Breast epithelium (tissue), 4 donors: ENCODE measurements around the gene AFAP1. TPM values are rescaled to one million over a fixed set of nuclear protein-coding genes. Genes with fewer than 3 reads are reported as not detected.
A peak's percentile ranks its signal among the peaks of the same experiment; 100 is the strongest.

Experiments
- DNase-seq, 2 donors: peaks; one replicate each; pipeline ENCODE4 v3.0.0-alpha.2; 2019; ENCODE audit warnings: low spot score in 2 of 2
- H3K27ac ChIP-seq, 2 donors: fragments of 200-600 bp; sonication (generic) in 1 of 2; one replicate each; pipeline ENCODE4 v1.5.1; 2016 to 2019; ENCODE audit warnings: mild to moderate bottlenecking in 1 of 2
- H3K27me3 ChIP-seq, 2 donors: fragments of 200-600 bp; sonication (generic) in 1 of 2; one replicate each; pipeline versions ENCODE4 v1.5.1 to v1.6.0; 2017 to 2019; ENCODE audit warnings: control low read depth in 1 of 2, mild to moderate bottlenecking in 1 of 2
- H3K36me3 ChIP-seq: fragments of 200-600 bp; one replicate; pipeline ENCODE4 v1.5.1; 2019
- H3K4me1 ChIP-seq, 2 donors: fragments of 200-600 bp; sonication (generic); one replicate each; pipeline ENCODE4 v1.5.1; 2016 to 2019; ENCODE audit warnings: control low read depth in 1 of 2
- H3K4me3 ChIP-seq, 3 donors: fragments of 200-600 bp; sonication (generic); 1 replicate in 2 of 3; 2 replicates in 1 of 3; pipeline ENCODE4 v1.5.1; 2016 to 2019; ENCODE audit warnings: mild to moderate bottlenecking in 3 of 3, moderate library complexity in 2 of 3
- H3K9me3 ChIP-seq, 2 donors: fragments of 200-600 bp; sonication (generic) in 1 of 2; one replicate each; pipeline ENCODE4 v1.5.1; 2016 to 2019; ENCODE audit warnings: control low read depth in 1 of 2
- POLR2A ChIP-seq: fragments of 450-650 bp; IDR thresholded peaks from one replicate; pipeline ENCODE4 v1.6.1; 2016; ENCODE audit warnings: antibody characterized with exemption, mild to moderate bottlenecking, moderate library complexity
- POLR2AphosphoS5 ChIP-seq, 3 donors: sonication (generic); formaldehyde crosslinking; IDR thresholded peaks; one replicate each; pipeline ENCODE4 v1.6.1; 2017; ENCODE audit warnings: antibody characterized with exemption in 3 of 3
- intact Hi-C: fragments of 100-400 bp; cut with DNase I; formaldehyde crosslinking; loops from one replicate; pipeline ENCODE4 v1.15.1; 2023; ENCODE audit warnings: low total_unique reads
- total RNA-seq, 3 donors: library from RNA; depleted of rRNA; stranded (reverse); fragments of >200 nt; gene quantifications; one replicate each; pipeline ENCODE4 v1.1.0, GENCODE V29; 2016
- TF ChIP-seq, protein P1 (sequence below), 3 donors: fragments of 450-650 bp; IDR thresholded peaks; one replicate each; pipeline ENCODE4 v1.5.1; 2016 to 2017; ENCODE audit warnings: antibody characterized with exemption in 3 of 3, mild to moderate bottlenecking in 3 of 3, moderate library complexity in 3 of 3

Gene AFAP1
- total RNA-seq, 3 donors from 2014 or later, result 14.5 to 21.6 (median 16.6) TPM

DNA sequence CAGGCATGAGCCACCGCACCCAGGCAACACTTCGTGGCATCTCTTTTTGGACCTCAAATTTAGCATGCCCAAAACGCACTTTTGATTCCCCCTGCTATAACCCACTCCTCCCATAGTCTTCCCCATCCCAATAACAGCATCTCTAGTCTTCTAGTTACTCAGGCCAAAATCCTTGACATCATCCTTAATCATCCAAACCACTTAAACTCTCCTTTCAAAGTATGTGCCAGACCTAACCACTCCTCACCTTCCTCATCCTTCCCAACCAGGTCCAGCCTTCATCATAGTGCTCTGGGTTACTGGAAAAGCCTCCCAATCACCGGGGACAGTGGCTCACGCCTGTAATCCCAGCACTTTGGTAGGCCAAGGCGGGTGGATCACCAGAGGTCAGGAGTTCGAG, 41.9 kb downstream of the AFAP1 start:
- TF ChIP-seq, protein P1, sequence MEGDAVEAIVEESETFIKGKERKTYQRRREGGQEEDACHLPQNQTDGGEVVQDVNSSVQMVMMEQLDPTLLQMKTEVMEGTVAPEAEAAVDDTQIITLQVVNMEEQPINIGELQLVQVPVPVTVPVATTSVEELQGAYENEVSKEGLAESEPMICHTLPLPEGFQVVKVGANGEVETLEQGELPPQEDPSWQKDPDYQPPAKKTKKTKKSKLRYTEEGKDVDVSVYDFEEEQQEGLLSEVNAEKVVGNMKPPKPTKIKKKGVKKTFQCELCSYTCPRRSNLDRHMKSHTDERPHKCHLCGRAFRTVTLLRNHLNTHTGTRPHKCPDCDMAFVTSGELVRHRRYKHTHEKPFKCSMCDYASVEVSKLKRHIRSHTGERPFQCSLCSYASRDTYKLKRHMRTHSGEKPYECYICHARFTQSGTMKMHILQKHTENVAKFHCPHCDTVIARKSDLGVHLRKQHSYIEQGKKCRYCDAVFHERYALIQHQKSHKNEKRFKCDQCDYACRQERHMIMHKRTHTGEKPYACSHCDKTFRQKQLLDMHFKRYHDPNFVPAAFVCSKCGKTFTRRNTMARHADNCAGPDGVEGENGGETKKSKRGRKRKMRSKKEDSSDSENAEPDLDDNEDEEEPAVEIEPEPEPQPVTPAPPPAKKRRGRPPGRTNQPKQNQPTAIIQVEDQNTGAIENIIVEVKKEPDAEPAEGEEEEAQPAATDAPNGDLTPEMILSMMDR (IDR thresholded peaks at IDR 0.05), result no peak
- no peak for TF ChIP-seq POLR2A
- TF ChIP-seq POLR2AphosphoS5 (IDR thresholded peaks at IDR 0.05), result no peak
- DNase-seq, result no peak
- no peaks in the 10 kb centered on the region for H3K36me3 ChIP-seq
- no peaks in the 10 kb centered on the region for H3K9me3 ChIP-seq
- no peaks in the 10 kb centered on the region for H3K27me3 ChIP-seq
- no peak overlapping the region for H3K27ac ChIP-seq
- no peak overlapping the region for H3K4me3 ChIP-seq
- no peaks in the 10 kb centered on the region for H3K4me1 ChIP-seq
- intact Hi-C loops, result no loop called here

DNA sequence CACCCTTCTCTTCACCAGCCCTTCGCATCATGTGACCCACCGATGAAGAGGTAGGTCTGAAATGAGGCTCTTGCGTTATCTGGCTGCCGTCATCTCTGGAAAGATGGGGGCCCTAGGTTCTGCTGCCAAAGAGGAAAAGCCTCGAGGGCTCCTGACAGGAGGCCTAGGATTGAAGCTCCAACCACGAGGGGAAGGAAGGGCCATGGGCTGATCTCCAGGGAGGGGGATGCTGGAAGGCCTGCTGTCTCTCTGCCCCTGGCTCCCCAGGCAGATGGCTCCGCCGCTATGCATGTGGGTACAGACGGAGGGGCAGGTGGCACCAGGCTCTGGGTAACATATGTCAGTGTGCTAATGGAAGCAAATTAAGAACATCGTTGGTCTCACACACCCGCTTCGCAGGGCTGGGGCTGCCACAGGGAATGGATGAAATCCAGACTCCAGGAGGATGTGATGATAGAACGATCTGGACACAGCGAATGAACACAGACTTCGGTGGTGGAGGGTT, 44.9 kb downstream of the AFAP1 start:
- H3K9me3 ChIP-seq, result no peaks in the 10 kb centered on the region
- TF ChIP-seq POLR2A, result no peak
- TF ChIP-seq, protein P1 (IDR thresholded peaks at IDR 0.05), result no peak
- TF ChIP-seq POLR2AphosphoS5 (IDR thresholded peaks at IDR 0.05), result no peak
- no peaks in the 10 kb centered on the region for H3K36me3 ChIP-seq
- H3K27ac ChIP-seq, result peak overlapping the region; percentile 70 to 76
- intact Hi-C loops, result no loop called here
- no peak for DNase-seq
- no peaks in the 10 kb centered on the region for H3K27me3 ChIP-seq
- H3K4me1 ChIP-seq, result no peaks in the 10 kb centered on the region
- peak overlapping the region in 2 of 3 donors; percentile 4 to 33 for H3K4me3 ChIP-seq

DNA sequence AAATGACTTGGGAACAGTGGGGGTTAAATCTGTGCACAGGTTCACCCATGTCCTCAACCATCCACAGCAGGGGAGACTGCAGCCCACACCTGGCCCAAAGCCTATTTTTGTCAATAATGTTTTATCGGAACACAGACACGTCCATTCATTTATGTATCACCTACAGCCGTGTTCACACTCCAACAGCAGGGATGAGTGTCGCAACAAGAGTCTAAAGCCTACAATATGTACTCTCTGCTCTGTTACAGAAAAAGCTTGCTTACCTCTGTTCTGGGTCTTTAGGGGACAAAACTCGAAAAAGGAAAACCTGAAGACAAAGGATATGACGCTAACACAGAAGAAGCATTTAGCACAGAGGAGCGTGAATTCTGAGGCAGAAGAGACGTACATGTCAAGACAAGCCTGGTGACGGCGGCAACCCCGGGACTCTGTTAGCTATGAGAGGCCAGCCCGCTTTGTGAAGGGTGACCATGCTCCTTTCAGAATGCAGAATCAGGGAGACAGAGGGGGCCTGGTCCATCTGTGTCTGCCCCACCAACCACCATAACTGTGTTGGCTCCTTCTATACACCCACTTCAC, 45.5 kb downstream of the AFAP1 start:
- Histone ChIP-seq H3K36me3 (no peaks in the 10 kb centered on the region), H3K4me3 (peak overlapping the region in 2 of 3 donors; percentile 4 to 33), H3K4me1 (no peaks in the 10 kb centered on the region), H3K27me3 (no peaks in the 10 kb centered on the region), H3K9me3 (peaks cover 0 to under 1% of the 10 kb centered on the region in 2 donors), H3K27ac (peak overlapping the region; percentile 70 to 76)
- no peak for TF ChIP-seq POLR2A
- TF ChIP-seq, protein P1 (IDR thresholded peaks at IDR 0.05), result no peak
- no peak for TF ChIP-seq POLR2AphosphoS5 (IDR thresholded peaks at IDR 0.05)
- DNase-seq, result no peak
- intact Hi-C loops, result no loop called here

DNA sequence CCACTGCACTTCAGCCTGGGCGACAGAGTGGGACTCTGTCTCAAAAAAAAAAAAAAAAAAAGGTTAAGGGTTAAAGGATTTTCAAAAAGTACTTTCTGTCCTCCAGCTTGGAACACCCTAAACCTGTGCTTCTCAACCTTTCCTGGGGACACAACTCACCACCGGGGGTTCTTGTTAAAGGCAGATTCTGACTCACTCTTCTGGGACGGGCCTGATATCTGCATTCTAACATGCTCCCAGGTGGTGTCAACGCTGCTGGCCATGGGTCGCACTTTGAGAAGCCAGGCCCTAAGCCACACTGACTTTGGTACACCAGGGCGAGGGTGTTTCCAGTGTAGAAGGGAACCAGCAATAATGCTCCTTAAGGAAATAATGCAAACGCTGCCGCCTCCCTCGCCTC, 46.1 kb downstream of the AFAP1 start:
- DNase-seq, result no peak
- H3K9me3 ChIP-seq, result peaks cover 0 to 7% of the 10 kb centered on the region in 2 donors
- no peak for TF ChIP-seq POLR2A
- TF ChIP-seq POLR2AphosphoS5 (IDR thresholded peaks at IDR 0.05), result no peak
- TF ChIP-seq, protein P1 (IDR thresholded peaks at IDR 0.05), result no peak

DNA sequence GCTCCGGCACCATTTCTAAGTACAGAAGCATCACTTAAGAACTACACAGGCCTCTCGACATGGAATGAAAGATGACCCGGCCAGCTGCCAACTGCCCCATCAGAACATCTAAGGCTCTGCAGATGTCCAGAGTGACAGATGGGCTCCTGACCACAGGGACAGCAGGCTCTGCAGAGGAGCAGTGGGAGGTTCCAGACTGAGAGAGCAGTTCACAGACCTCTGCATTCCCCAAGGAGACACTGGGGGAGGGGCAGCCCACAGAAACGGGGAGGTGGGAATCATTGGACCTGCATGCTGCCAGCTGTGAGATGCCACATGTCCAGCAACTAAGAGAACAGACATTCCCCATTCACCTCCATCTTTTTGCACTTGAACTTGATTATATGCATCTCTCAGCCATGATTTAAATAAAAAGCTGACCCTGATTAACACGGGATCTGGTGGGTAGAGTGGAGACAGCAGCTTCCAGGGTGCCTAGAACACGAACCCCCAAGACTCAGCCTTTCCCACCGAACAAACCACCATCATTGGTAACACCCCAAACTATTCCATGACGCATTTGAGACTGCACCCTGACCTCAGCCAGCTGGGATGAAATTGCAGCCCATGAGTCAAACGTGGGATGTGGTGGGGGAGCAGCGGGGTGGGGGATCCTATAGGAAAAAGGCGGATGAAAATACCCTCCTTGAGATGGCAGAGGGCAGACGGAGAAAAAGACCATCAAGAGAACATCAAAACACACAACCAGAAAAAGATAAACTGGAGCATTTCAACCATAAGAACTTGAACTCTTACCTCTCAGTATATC, 47.2 kb downstream of the AFAP1 start:
- Histone ChIP-seq H3K4me1 (no peaks in the 10 kb centered on the region), H3K9me3 (peaks cover 0 to 10% of the 10 kb centered on the region in 2 donors), H3K27ac (peak overlapping the region in 1 of 2 donors; percentile 19), H3K27me3 (no peaks in the 10 kb centered on the region), H3K36me3 (no peaks in the 10 kb centered on the region), H3K4me3 (no peak overlapping the region)
- TF ChIP-seq, protein P1 (IDR thresholded peaks at IDR 0.05), result no peak
- TF ChIP-seq POLR2AphosphoS5 (IDR thresholded peaks at IDR 0.05) (no peak), POLR2A (no peak)
- no peak for DNase-seq
- intact Hi-C loops, result no loop called here

More for the DNA sequence above, 46.1 kb downstream of the AFAP1 start:
- H3K27me3 ChIP-seq, result no peaks in the 10 kb centered on the region
- H3K4me1 ChIP-seq, result no peaks in the 10 kb centered on the region
- intact Hi-C loops, result no loop called here
- peak overlapping the region; percentile 70 to 76 for H3K27ac ChIP-seq
- no peak overlapping the region for H3K4me3 ChIP-seq
- no peaks in the 10 kb centered on the region for H3K36me3 ChIP-seq
